ENCODE data around the gene MAP4K3. TPM values are rescaled to one million over a fixed set of nuclear protein-coding genes. Genes with fewer than 3 reads are reported as not detected.
"Not testable (repeated sequence)": the region's sequence is repeated elsewhere in the genome, so short reads cannot be mapped to it uniquely, and the experiment has no call there.

The MAP4K3 gene
- total and polyA plus RNA-seq, 2 donors = 11.0 to 19.5 TPM

GRCh38 chr2:39356922-39357639 lies 80.0 kb downstream of the MAP4K3 start:
- DNase-seq (ENCODE audit: low read depth in 6 of 9, low spot score in 9 of 9) = no peak
- no peaks in the 10 kb centered on the region for H3K36me3 ChIP-seq (ENCODE audit: control insufficient read depth in 2 of 2, insufficient read depth in 2 of 2, low read length in 1 of 2)
- no peaks in the 10 kb centered on the region for H3K4me1 ChIP-seq (ENCODE audit: control insufficient read depth in 2 of 2, insufficient read depth in 2 of 2, low read length in 2 of 2)
- WGBS = 99% methylated on average over 1 of the region's 1 CpG
- peaks cover 4 to 11% of the 10 kb centered on the region in 2 donors for H3K9me3 ChIP-seq (ENCODE audit: control insufficient read depth in 2 of 2, insufficient read depth in 1 of 2, low read length in 1 of 2)
- no peak overlapping the region for H3K27ac ChIP-seq (ENCODE audit: low read depth in 1 of 2, low read length in 1 of 2)
- no peak overlapping the region for H3K4me3 ChIP-seq (ENCODE audit: low read length in 2 of 2)
- H3K27me3 ChIP-seq (ENCODE audit: control insufficient read depth in 2 of 2, insufficient read depth in 1 of 2, low read length in 1 of 2) = no peaks in the 10 kb centered on the region

- H3K9me3 ChIP-seq (ENCODE audit: control insufficient read depth in 2 of 2, insufficient read depth in 1 of 2, low read length in 1 of 2) = no peaks in the 10 kb centered on the region
- no peaks in the 10 kb centered on the region for H3K4me1 ChIP-seq (ENCODE audit: control insufficient read depth in 2 of 2, insufficient read depth in 2 of 2, low read length in 2 of 2)
- 94% methylated on average over 3 of the region's 3 CpGs for WGBS
- no peak for DNase-seq (ENCODE audit: low read depth in 6 of 9, low spot score in 9 of 9)
- H3K27ac ChIP-seq (ENCODE audit: low read depth in 1 of 2, low read length in 1 of 2) = no peak overlapping the region
- H3K36me3 ChIP-seq (ENCODE audit: control insufficient read depth in 2 of 2, insufficient read depth in 2 of 2, low read length in 1 of 2) = no peaks in the 10 kb centered on the region
- H3K4me3 ChIP-seq (ENCODE audit: low read length in 2 of 2) = no peak overlapping the region
- H3K27me3 ChIP-seq (ENCODE audit: control insufficient read depth in 2 of 2, insufficient read depth in 1 of 2, low read length in 1 of 2) = no peaks in the 10 kb centered on the region
Measured at GRCh38 chr2:39350658-39351057, 86.4 kb downstream of the MAP4K3 start.

GRCh38 chr2:39338502-39338901 lies 98.6 kb downstream of the MAP4K3 start:
- DNase-seq (ENCODE audit: low read depth in 6 of 9, low spot score in 9 of 9) = no peak
- Histone ChIP-seq H3K9me3 (ENCODE audit: control insufficient read depth in 2 of 2, insufficient read depth in 1 of 2, low read length in 1 of 2) (no peaks in the 10 kb centered on the region), H3K4me3 (ENCODE audit: low read length in 2 of 2) (no peak overlapping the region), H3K36me3 (ENCODE audit: control insufficient read depth in 2 of 2, insufficient read depth in 2 of 2, low read length in 1 of 2) (no peaks in the 10 kb centered on the region), H3K4me1 (ENCODE audit: control insufficient read depth in 2 of 2, insufficient read depth in 2 of 2, low read length in 2 of 2) (no peaks in the 10 kb centered on the region), H3K27ac (ENCODE audit: low read depth in 1 of 2, low read length in 1 of 2) (no peak overlapping the region), H3K27me3 (ENCODE audit: control insufficient read depth in 2 of 2, insufficient read depth in 1 of 2, low read length in 1 of 2) (no peaks in the 10 kb centered on the region)
- 96% methylated on average over 3 of the region's 3 CpGs for WGBS

DNA sequence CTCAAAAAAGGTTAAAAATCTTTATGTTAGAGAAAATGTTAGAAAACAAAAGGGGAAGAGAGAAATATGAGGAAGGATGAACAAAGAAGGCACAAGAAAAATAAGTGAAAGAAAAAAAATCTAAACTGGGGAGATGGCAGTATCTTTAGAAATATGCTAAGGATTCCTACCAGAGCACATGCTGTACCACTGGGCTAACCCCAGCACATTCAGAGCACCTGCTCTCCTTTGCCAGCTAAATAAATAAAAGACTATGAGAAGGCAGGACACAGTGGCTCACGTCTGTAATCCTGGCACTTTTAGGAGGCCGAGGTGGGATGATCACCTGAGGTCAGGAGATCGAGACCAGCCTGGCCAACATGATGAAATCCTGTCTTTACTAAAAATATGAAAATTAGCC lies 101.2 kb downstream of the MAP4K3 start:
- Histone ChIP-seq H3K27me3 (ENCODE audit: control insufficient read depth in 2 of 2, insufficient read depth in 1 of 2, low read length in 1 of 2) (no peaks in the 10 kb centered on the region), H3K4me1 (ENCODE audit: control insufficient read depth in 2 of 2, insufficient read depth in 2 of 2, low read length in 2 of 2) (no peaks in the 10 kb centered on the region), H3K4me3 (ENCODE audit: low read length in 2 of 2) (no peak overlapping the region), H3K36me3 (ENCODE audit: control insufficient read depth in 2 of 2, insufficient read depth in 2 of 2, low read length in 1 of 2) (no peaks in the 10 kb centered on the region), H3K27ac (ENCODE audit: low read depth in 1 of 2, low read length in 1 of 2) (no peak overlapping the region), H3K9me3 (ENCODE audit: control insufficient read depth in 2 of 2, insufficient read depth in 1 of 2, low read length in 1 of 2) (no peaks in the 10 kb centered on the region)
- DNase-seq (ENCODE audit: low read depth in 6 of 9, low spot score in 9 of 9) = no peak
- WGBS = 100% methylated on average over 3 of the region's 3 CpGs

GRCh38 chr2:39334978-39335377 lies 102.1 kb downstream of the MAP4K3 start:
- no peak overlapping the region for H3K4me3 ChIP-seq (ENCODE audit: low read length in 2 of 2)
- H3K36me3 ChIP-seq (ENCODE audit: control insufficient read depth in 2 of 2, insufficient read depth in 2 of 2, low read length in 1 of 2) = no peaks in the 10 kb centered on the region
- 98% methylated on average over 4 of the region's 4 CpGs for WGBS
- H3K9me3 ChIP-seq (ENCODE audit: control insufficient read depth in 2 of 2, insufficient read depth in 1 of 2, low read length in 1 of 2) = no peaks in the 10 kb centered on the region
- H3K4me1 ChIP-seq (ENCODE audit: control insufficient read depth in 2 of 2, insufficient read depth in 2 of 2, low read length in 2 of 2) = no peaks in the 10 kb centered on the region
- no peak for DNase-seq (ENCODE audit: low read depth in 6 of 9, low spot score in 9 of 9)
- no peak overlapping the region for H3K27ac ChIP-seq (ENCODE audit: low read depth in 1 of 2, low read length in 1 of 2)
- no peaks in the 10 kb centered on the region for H3K27me3 ChIP-seq (ENCODE audit: control insufficient read depth in 2 of 2, insufficient read depth in 1 of 2, low read length in 1 of 2)

- Histone ChIP-seq H3K4me1 (ENCODE audit: control insufficient read depth in 2 of 2, insufficient read depth in 2 of 2, low read length in 2 of 2) (no peaks in the 10 kb centered on the region), H3K9me3 (ENCODE audit: control insufficient read depth in 2 of 2, insufficient read depth in 1 of 2, low read length in 1 of 2) (no peaks in the 10 kb centered on the region)
- no peak for DNase-seq (ENCODE audit: low read depth in 6 of 9, low spot score in 9 of 9)
Measured at GRCh38 chr2:39334529-39334928, 102.6 kb downstream of the MAP4K3 start.

GRCh38 chr2:39326644-39327043 lies 110.4 kb downstream of the MAP4K3 start:
- Histone ChIP-seq H3K36me3 (ENCODE audit: control insufficient read depth in 2 of 2, insufficient read depth in 2 of 2, low read length in 1 of 2) (peaks cover 0 to 6% of the 10 kb centered on the region in 2 donors), H3K27ac (ENCODE audit: low read depth in 1 of 2, low read length in 1 of 2) (no peak overlapping the region), H3K4me1 (ENCODE audit: control insufficient read depth in 2 of 2, insufficient read depth in 2 of 2, low read length in 2 of 2) (no peaks in the 10 kb centered on the region), H3K27me3 (ENCODE audit: control insufficient read depth in 2 of 2, insufficient read depth in 1 of 2, low read length in 1 of 2) (no peaks in the 10 kb centered on the region), H3K4me3 (ENCODE audit: low read length in 2 of 2) (no peak overlapping the region), H3K9me3 (ENCODE audit: control insufficient read depth in 2 of 2, insufficient read depth in 1 of 2, low read length in 1 of 2) (no peaks in the 10 kb centered on the region)
- 98% methylated on average over 5 of the region's 5 CpGs for WGBS
- DNase-seq (ENCODE audit: low read depth in 6 of 9, low spot score in 9 of 9) = no peak

More at GRCh38 chr2:39334529-39334928, 102.6 kb downstream of the MAP4K3 start:
- H3K36me3 ChIP-seq (ENCODE audit: control insufficient read depth in 2 of 2, insufficient read depth in 2 of 2, low read length in 1 of 2) = peaks cover 0 to 2% of the 10 kb centered on the region in 2 donors
- H3K27me3 ChIP-seq (ENCODE audit: control insufficient read depth in 2 of 2, insufficient read depth in 1 of 2, low read length in 1 of 2) = no peaks in the 10 kb centered on the region
- no peak overlapping the region for H3K27ac ChIP-seq (ENCODE audit: low read depth in 1 of 2, low read length in 1 of 2)
- no peak overlapping the region for H3K4me3 ChIP-seq (ENCODE audit: low read length in 2 of 2)

DNA sequence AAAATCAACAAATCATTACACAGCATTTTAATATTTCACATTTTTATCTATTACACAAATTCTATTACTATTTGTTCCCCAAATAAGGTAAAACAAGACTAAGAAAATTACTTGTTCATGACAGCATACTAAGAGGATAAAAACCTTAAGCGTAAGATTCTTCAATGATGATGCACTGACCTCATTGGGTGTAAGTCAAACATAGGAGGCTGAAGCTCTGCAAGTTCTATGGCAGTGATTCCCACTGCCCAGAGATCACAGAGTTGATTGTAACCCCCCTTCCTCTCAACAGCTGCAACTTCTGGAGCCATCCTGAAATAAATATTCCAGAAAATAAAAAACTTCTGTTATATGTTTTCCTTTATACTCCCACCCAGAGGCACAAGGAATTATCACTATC lies 111.1 kb downstream of the MAP4K3 start:
- H3K4me3 ChIP-seq (ENCODE audit: low read length in 2 of 2) = no peak overlapping the region
- H3K36me3 ChIP-seq (ENCODE audit: control insufficient read depth in 2 of 2, insufficient read depth in 2 of 2, low read length in 1 of 2) = peaks cover 0 to 6% of the 10 kb centered on the region in 2 donors
- no peaks in the 10 kb centered on the region for H3K9me3 ChIP-seq (ENCODE audit: control insufficient read depth in 2 of 2, insufficient read depth in 1 of 2, low read length in 1 of 2)
- 100% methylated on average over 1 of the region's 1 CpG for WGBS
- H3K4me1 ChIP-seq (ENCODE audit: control insufficient read depth in 2 of 2, insufficient read depth in 2 of 2, low read length in 2 of 2) = no peaks in the 10 kb centered on the region
- H3K27ac ChIP-seq (ENCODE audit: low read depth in 1 of 2, low read length in 1 of 2) = no peak overlapping the region
- H3K27me3 ChIP-seq (ENCODE audit: control insufficient read depth in 2 of 2, insufficient read depth in 1 of 2, low read length in 1 of 2) = no peaks in the 10 kb centered on the region
- DNase-seq (ENCODE audit: low read depth in 6 of 9, low spot score in 9 of 9) = no peak

DNA sequence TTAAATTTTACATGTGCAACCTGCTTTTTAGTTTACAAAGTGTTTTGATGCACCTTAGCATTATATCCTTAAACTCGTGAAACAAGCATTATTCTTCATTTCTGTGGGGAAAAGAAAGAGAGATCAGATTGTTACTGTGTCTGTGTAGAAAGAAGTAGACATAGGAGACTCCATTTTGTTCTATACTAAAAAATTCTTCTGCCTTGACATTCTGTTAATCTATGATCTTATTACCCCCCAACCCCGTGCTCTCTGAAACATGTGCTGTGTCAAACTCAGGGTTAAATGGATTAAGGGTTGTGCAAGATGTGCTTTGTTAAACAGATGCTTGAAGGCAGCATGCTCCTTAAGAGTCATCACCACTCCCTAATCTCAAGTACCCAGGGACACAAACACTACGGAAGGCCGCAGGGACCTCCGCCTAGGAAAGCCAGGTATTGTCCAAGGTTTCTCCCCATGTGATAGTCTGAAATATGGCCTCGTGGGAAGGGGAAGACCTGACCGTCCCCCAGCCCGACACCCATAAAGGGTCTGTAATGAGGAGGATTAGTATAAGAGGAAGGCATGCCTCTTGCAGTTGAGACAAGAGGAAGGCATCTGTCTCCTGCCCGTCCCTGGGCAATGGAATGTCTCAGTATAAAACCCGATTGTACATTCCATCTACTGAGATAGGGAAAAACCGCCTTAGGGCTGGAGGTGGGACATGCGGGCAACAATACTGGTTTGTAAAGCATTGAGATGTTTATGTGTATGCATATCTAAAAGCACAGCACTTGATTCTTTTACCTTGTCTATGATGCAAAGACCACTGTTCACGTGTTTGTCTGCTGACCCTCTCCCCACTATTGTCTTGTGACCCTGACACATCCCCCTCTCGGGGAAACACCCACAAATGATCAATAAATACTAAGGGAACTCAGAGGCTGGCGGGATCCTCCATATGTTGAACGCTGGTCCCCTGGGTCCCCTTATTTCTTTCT lies 115.7 kb downstream of the MAP4K3 start:
- not testable (repeated sequence) for DNase-seq (ENCODE audit: low read depth in 6 of 9, low spot score in 9 of 9); H3K27ac ChIP-seq (ENCODE audit: low read depth in 1 of 2, low read length in 1 of 2); H3K4me3 ChIP-seq (ENCODE audit: low read length in 2 of 2); H3K9me3 ChIP-seq (ENCODE audit: control insufficient read depth in 2 of 2, insufficient read depth in 1 of 2, low read length in 1 of 2); H3K4me1 ChIP-seq (ENCODE audit: control insufficient read depth in 2 of 2, insufficient read depth in 2 of 2, low read length in 2 of 2); H3K27me3 ChIP-seq (ENCODE audit: control insufficient read depth in 2 of 2, insufficient read depth in 1 of 2, low read length in 1 of 2); H3K36me3 ChIP-seq (ENCODE audit: control insufficient read depth in 2 of 2, insufficient read depth in 2 of 2, low read length in 1 of 2)
- 95% methylated on average over 16 of the region's 16 CpGs for WGBS

Measured in thymus (tissue), 11 donors.